Endothelial cell of umbilical vein (primary cell): ENCODE results near the gene ZNF599.

Experiments
- EZH2 ChIP-seq: IDR thresholded peaks from 2 replicates; pipeline ENCODE4 v1.6.1; 2012; ENCODE audit warnings: borderline replicate concordance, low read depth, mild to moderate bottlenecking, moderate library complexity, low read length, inconsistent platforms; ENCODE audit not compliant: severe bottlenecking
- MYC ChIP-seq: IDR thresholded peaks from one replicate; pipeline ENCODE4 v1.6.1; 2011; ENCODE audit warnings: mild to moderate bottlenecking, low read depth, low read length
- POLR2A ChIP-seq: IDR thresholded peaks from 2 replicates; pipeline ENCODE4 v1.6.1; 2012; ENCODE audit warnings: low read depth, mild to moderate bottlenecking, control low read depth, low read length
- POLR2AphosphoS5 ChIP-seq: IDR thresholded peaks from 2 replicates; pipeline ENCODE4 v1.6.1; 2012; ENCODE audit warnings: low read depth, mild to moderate bottlenecking, control low read depth, low read length, moderate library complexity; ENCODE audit not compliant: insufficient read depth
- TF ChIP-seq, protein P1 (sequence below), 2 donors: IDR thresholded peaks; 1 replicate in 1 of 2; 2 replicates in 1 of 2; pipeline ENCODE4 v1.5.1; 2011; ENCODE audit warnings: low read length in 2 of 2, mild to moderate bottlenecking in 2 of 2, moderate library complexity in 2 of 2, control low read depth in 1 of 2, inconsistent platforms in 1 of 2, low read depth in 1 of 2; ENCODE audit not compliant: insufficient read depth in 1 of 2; ENCODE audit errors: extremely low read depth in 1 of 2
- TF ChIP-seq, protein P2 (sequence below): IDR thresholded peaks from 2 replicates; pipeline ENCODE4 v1.6.1; 2011; ENCODE audit not compliant: insufficient read depth, insufficient read length

DNA sequence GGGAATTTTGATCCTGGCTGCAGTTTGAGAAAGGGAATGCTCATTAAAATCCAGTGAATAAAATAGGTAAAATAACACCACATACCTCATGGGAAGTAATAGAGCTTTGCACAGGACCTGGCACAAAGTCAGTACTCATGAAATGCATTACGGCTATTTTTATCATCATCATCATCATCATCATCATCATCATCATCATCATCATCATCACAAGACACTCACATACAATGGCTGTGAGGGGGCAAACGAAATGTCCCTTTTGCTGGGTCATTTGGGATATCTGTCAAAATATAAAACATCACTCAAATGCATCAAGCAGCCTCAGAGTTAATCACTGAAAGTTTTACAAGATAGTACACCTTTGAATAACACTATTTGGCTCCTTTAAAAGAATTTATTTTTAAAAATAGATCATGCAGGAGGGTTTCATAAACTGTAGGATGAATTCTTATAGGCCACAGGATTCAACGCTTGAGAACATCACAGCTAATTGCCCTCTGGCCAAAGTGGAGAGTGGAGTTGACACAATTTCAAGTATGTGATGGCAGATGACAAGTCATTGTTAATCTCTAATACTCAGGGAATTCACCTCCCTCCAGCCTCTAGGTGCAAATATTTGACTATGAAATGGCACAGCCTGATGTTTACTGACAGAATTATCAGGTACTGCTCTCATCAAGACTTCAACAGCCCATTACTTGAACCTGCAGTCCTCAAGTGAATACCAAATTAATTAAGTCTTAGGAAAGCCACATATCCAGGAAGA, 14.2 kb upstream of the ZNF599 start:
- TF ChIP-seq MYC (no peak), EZH2 (no peak), POLR2A (no peak), POLR2AphosphoS5 (no peak)
- TF ChIP-seq, protein P1, sequence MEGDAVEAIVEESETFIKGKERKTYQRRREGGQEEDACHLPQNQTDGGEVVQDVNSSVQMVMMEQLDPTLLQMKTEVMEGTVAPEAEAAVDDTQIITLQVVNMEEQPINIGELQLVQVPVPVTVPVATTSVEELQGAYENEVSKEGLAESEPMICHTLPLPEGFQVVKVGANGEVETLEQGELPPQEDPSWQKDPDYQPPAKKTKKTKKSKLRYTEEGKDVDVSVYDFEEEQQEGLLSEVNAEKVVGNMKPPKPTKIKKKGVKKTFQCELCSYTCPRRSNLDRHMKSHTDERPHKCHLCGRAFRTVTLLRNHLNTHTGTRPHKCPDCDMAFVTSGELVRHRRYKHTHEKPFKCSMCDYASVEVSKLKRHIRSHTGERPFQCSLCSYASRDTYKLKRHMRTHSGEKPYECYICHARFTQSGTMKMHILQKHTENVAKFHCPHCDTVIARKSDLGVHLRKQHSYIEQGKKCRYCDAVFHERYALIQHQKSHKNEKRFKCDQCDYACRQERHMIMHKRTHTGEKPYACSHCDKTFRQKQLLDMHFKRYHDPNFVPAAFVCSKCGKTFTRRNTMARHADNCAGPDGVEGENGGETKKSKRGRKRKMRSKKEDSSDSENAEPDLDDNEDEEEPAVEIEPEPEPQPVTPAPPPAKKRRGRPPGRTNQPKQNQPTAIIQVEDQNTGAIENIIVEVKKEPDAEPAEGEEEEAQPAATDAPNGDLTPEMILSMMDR (IDR thresholded peaks at IDR 0.05; ENCODE audit: extremely low read depth in 1 of 2, insufficient read depth in 1 of 2, low read depth in 1 of 2, low read length in 2 of 2): no peak
- TF ChIP-seq, protein P2, sequence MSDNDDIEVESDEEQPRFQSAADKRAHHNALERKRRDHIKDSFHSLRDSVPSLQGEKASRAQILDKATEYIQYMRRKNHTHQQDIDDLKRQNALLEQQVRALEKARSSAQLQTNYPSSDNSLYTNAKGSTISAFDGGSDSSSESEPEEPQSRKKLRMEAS: no peak
